Measurements from ENCODE around the gene TBRG4.
A peak's percentile ranks its signal among the peaks of the same experiment; 100 is the strongest.

The TBRG4 gene

DNA sequence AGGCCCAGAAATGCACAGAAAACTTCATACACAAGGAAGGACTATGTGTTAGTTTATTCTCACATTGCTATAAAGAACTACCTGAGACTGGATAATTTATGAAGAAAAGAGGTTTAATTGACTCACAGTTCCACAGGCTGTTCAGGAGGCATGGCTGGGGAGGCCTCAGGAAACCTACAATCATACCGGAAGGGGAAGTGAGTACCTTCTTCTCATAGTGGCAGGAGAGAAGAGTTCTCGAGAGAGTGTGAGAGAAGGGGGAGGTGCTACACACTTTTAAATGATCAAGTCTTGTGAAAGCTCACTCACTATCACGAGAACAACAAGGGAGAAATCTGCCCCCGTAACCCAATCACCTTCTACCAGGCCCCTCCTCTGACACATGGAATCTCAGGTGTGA, 29.3 kb upstream of the TBRG4 start:
- no peak for DNase-seq

DNA sequence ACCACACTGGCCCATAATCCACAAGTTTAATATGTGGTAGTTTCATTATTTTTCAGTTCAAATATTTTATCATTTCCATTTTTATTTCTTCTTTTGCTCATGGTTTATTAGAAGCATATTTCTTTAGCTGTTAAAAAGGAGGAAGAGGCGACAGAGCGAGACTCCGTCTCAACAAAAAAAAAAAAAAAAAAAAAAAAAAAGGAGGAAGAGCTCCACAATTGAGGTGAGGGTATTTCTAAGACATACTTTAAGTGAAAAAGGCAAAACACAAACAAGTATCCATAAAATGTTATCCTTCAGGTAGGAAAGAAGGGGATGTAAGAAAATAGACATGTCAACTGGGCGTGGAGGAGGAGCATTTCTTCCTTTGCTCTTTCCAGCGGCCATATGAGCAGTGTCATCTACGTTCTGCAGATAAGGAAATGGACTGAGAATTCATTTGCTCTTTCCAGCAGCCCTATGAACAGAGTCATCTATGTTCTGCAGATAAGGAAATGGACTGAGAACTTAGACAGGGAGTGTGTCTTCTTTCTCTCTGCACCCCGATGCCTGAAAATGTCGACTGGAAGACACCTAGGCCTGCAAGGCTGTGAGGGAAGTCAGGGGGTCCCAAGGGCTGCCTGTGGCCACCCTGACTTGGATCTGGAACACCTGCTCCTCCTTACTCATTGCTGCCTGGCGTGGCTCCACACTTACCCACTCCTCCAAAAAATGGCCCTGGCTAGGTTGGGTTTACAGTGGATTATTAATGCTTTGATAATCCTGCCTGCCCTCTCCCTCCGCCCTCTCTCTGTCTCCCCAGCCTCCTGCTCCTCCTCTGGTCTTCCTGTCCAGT, 27.2 kb upstream of the TBRG4 start:
- DNase-seq, result no peak

DNA sequence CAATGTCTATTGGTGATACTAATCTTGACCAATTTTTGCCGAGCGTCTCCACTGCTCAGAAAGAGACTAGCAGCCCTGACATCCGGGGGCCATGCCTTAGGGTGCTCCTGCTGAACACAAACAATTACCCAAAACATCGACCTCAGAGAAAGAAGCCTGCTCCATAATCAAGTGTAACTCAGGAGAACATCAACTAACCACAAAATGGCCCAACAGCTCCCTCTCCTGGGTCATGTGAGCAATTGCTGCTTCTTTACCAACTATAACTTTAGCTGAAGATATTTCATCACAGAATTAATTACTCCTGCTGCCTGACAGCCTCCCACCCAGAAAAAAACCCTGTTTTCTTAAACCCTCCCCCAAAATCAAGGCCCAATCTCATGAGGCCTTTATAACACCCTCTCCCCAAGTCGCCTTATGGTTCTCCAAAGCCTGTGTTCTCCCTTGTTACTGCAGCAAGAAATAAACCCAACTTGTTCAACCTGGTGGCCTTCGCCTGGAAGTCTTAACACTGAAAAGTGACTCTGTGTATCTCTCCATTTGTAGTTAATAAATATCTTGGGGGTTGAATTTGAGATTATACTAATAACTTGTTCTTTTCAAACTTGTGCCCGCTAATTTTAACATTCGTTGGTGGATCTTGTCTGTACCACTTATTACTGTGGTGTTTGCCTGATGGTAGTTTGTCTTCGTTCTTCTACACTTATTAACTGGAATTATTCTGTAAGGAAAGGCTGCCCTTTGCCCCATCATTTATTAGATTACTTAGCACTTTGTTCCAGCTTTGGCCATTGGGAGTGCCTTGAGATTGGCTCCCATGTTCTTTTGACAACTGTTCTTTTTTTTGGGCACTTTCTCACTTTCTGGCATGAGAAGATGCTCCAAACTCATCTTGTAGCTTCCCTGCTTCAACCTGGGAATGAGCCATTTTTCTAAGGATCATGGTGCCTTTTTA, 24.9 kb upstream of the TBRG4 start:
- peak; percentile 70 for DNase-seq

- no peak for DNase-seq
Measured at GRCh38 chr7:45133877-45134276, 22.4 kb upstream of the TBRG4 start.

GRCh38 chr7:45133352-45133751, 21.9 kb upstream of the TBRG4 start:
- no peak for DNase-seq

DNA sequence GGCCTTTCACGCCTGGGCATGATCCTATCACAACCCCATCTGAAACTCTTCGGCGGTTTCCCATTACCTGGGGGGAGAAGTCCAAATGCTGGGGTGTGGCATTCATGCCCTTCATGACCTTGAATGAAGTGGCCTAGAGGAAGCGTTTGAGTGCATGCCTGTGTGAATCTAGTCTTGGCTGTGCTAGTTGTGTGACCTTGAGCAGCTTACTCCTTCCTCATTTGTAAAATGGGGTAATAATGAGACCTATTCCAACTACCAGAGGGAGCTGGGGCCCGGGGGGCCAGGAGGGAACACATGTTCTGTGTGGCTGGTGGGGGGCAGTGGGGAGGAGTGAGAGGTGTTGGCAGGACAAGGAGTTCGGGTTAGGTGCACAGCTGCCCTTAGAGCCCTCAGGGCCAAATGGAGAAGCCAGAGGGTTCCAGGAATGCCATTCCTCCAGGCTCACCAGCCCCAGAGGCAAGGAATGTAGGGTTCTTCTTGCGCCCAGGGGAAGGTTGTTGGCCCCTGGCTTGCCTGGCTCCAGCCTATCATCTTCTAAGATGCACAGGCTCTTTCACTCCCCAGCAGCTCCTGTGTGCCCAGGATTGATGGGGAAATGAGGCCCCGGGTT, 21.3 kb upstream of the TBRG4 start:
- DNase-seq, result no peak

GRCh38 chr7:45131891-45132290, 20.4 kb upstream of the TBRG4 start:
- no peak for DNase-seq

DNA sequence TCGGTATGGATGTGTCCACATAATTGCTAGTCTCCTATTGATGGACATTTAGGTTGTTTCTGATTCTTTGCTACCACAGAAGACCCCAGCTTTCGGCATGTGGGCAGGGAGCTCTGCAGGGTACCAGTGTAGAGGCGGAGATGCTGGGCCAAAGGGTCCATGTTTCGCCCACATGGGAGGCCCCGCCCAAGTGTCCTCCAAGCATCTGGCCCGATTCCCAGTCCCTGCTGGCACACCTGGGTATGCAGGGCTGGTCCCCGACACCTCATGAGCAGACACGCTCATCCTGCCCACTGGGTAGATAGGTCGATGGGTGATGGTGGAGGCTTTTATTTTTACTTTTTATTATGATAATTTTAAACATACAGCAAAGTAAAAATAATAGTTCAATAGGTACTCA, 19.4 kb upstream of the TBRG4 start:
- DNase-seq, result no peak

DNA sequence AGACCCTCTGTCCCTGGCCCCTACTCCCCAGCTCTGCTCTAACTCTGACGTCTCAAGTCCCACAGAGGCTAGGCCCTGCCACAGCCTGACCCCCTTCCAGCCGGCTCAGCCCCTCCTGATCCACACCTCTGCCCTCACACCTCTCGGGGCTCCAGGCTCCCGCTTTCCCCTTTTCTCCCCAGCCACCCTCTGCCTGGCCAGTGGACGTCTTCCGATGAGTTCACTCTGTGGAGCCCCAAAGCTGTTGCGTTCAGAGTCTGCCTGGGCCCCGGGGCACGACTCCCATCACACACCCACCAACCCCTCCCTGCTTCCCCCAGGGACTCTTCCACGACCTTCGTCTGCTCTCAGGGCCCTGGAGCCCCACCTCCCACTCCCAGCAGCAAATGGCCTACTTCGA, 18.4 kb upstream of the TBRG4 start:
- no peak for DNase-seq

- no peak for DNase-seq
Measured at GRCh38 chr7:45129181-45129800, 17.8 kb upstream of the TBRG4 start.

- no peak for DNase-seq
Measured at GRCh38 chr7:45126920-45127319, 15.4 kb upstream of the TBRG4 start.

- DNase-seq, result no peak
Measured at GRCh38 chr7:45126201-45126600, 14.7 kb upstream of the TBRG4 start.

GRCh38 chr7:45125193-45125904, 13.9 kb upstream of the TBRG4 start:
- no peak for DNase-seq

DNA sequence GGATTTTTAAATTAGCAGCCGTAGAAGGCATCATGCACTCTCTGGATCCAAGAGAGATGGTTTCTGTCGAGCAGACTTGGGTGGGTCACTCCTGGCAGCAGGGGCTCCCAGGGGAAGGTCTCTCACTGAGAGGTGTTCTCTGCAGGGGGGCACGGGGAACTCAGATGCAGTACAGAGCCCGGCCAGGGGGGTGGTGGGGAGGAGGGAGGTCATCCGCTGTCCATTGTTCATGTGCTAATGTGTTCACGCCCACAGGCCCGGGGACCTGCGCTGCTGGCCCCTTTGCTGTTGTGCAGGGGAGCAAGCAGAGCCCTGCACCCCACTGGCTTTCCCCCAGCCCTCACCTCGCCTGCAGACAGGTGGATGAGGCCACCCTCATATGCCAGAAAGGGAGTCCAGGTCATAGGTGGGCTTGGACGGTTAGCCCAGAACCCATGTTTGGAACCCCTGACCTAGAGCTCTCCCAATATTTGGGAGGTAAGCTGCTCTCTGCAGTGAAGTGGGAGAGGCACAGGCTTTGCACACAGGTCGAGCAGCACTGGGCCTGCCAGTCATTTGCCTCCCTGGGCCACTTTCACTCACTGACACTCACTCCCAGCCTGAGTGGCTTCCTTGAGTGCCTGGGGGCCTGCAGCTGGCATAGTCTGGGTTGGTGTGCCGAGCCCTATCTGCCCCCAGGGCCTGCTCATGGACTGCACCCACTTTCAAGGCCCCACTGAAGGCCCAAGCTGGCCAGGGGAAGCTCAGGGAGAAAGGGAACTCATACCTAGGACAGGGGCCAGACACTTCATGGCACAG, 12.6 kb upstream of the TBRG4 start:
- DNase-seq, result no peak

- DNase-seq, result no peak
Measured at GRCh38 chr7:45122975-45123860, 11.7 kb upstream of the TBRG4 start.

DNA sequence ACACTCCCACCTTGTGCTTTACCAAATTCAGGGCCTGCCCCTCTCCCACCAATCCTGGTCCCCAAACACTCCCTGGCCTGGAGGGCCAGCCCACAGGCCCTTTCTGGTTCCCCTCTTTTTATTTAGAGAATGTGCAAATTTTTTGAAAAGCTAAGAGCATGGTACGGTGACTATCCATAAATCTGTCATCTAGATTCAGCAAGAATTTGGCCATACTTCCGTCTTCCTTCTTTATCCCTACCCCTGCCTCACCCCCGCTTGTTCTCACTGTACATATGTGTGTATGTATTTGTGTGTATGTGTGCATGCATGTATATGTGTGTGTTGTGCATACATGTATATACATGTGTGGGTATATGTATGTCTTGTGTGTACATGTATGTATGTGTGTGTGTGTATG, 8.1 kb upstream of the TBRG4 start:
- DNase-seq, result no peak

DNA sequence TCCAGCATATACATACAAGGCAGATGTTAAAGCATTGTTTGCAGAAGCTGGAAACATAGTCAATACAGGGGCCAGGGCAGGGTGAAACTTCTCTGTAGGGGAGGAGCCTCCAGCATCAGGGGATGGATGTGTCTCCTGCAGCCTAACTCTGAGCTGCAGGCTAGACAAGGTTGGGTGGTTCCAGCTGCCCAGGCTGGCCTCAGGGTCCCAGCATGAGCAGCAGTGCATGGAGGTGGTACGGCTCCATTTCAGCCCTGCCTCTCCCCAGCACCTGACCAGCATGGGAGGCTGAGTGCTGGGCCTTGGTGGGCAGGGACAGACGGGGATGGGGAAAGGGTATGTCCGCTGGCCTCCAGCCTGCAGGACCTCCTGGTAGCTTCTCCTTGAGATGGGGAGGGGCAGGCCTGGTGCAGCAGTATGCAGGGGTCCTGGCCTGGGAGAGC, 7.4 kb upstream of the TBRG4 start:
- no peak for DNase-seq

DNA sequence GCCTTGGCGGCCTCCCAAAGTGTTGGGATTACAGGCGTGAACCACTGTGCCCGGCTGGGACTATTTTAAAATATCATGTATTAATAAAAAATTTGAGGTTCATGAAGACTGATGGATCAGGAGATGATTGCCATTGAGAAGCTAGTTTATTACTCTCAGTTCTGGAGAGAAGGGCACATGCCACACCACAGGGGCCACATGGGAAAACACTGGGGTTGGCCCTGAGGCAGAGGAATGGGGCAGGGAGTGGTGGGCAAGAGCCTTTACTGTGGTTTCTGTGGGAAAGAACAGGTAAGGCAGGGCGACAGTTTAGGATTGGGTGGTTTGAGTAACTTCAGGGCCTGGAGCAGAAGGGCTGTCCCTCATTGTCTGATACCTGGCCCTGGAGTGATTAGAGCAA, 6.8 kb upstream of the TBRG4 start:
- no peak for DNase-seq

DNA sequence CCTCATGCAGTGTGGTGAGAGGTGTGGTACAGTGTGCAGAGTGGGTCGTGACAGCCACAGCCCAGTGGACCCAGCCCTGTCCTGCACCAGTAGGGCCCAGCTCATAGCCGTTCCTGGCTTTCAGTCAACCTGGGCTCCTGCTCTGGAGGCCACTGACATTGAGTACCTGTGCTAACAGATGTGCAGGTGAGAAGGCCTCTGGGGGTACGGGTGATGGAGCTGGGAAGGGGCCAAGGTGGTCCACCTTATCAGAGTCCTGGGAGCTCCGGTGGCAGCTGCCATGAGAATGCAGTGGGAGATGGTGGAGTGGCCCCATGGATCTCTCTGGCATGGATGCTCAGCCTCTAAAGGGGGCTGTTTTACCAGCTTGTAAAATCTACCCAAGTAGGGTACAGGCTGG, 6.1 kb upstream of the TBRG4 start:
- no peak for DNase-seq

DNA sequence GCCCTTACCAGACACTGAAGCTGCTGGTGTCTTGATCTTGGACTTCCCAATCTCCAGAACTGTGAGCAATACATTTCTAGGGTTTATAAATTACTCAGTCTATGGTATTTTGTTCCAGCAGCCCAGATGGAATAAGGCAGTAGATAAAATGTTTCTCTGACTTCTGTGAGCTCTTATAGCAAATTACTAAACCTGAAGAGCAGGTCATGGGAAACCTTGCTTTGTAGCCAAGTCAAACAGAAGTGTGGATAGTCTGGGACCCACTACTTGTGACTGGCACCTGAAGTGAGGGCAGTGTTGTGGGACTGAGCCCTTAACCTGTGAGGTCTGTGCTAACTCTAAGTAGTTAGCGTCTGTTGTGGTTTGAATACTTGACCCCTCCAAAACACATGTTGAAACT, 4.6 kb upstream of the TBRG4 start:
- DNase-seq, result no peak

Data from kidney glomerular epithelial cell (primary cell).